K562 (cell line): ENCODE data around the gene ZNF768. TPM values are rescaled to one million over a fixed set of nuclear protein-coding genes. Genes with fewer than 3 reads are reported as not detected.

Source experiments
- ATAC-seq: fragments of 200-7000 bp; cut with Tn5 transposase; 3 replicates; pipeline ENCODE4 v1.9.1; 2020; ENCODE audit warnings: moderate library complexity
- BruUV-seq: library from RNA; stranded (reverse); fragments of 400-500 nt; replicated peaks from 2 replicates; lab custom pipeline; 2021; lab: Mats Ljungman, UMichigan
- CTCF ChIA-PET: fragments of 300-600 bp; formaldehyde crosslinking; extraction: SDS; loops from one replicate; lab custom pipeline; 2021; ENCODE audit warnings: low intra/inter-chr PET ratio; lab: Yijun Ruan, JAX
- POLR2A ChIA-PET: fragments of 300-600, 350-650 bp; sonication (Branson Sonifier 250); formaldehyde crosslinking; extraction: SDS; loops from one replicate; lab custom pipeline; 2021; ENCODE audit warnings: antibody characterized with exemption, inconsistent platforms; lab: Yijun Ruan, JAX
- DNase-seq, 4 experiments: peaks; one replicate each; pipeline versions ENCODE4 v3.0.0 to v3.0.0-alpha.2; 2011 to 2018; ENCODE audit warnings: low spot score in 3 of 4, mixed read lengths in 3 of 4; ENCODE audit errors: extremely low read depth in 1 of 4
- FAIRE-seq: peaks from 2 replicates; lab custom pipeline; 2011; peaks lifted over from hg19 to GRCh38; lab: Jason Lieb, UNC
- H2AFZ ChIP-seq: 2 replicates; pipeline ENCODE4 v1.6.0; 2011; ENCODE audit warnings: low read depth, low read length, control low read depth, inconsistent platforms
- H3K27ac ChIP-seq: fragments of 200-600 bp; 3 replicates; pipeline ENCODE4 v1.8.0; 2011; ENCODE audit warnings: low read depth, mild to moderate bottlenecking, control low read depth, inconsistent platforms, low read length, moderate library complexity, mixed read lengths; ENCODE audit errors: extremely low read depth
- H3K27me3 ChIP-seq, 2 experiments: fragments of 300-600 bp in 1 of 2; 2 replicates in 1 of 2; 3 replicates in 1 of 2; pipeline versions ENCODE4 v1.6.0 to v1.8.0; 2011; ENCODE audit warnings: inconsistent platforms in 2 of 2, low read length in 2 of 2, mild to moderate bottlenecking in 1 of 2, mixed read lengths in 1 of 2, moderate library complexity in 1 of 2; ENCODE audit not compliant: control insufficient read depth in 2 of 2, insufficient read depth in 2 of 2
- H3K36me3 ChIP-seq: fragments of 300-600 bp; 3 replicates; pipeline ENCODE4 v1.8.0; 2011; ENCODE audit warnings: mild to moderate bottlenecking, low read length, inconsistent platforms; ENCODE audit not compliant: control insufficient read depth, insufficient read depth
- H3K4me1 ChIP-seq, 2 experiments: fragments of 200-600 bp in 1 of 2; replicated peaks in 1 of 2; 2 replicates in 1 of 2; 3 replicates in 1 of 2; pipeline versions ENCODE4 v1.5.1 to v1.8.0; 2011; ENCODE audit warnings: inconsistent platforms in 2 of 2, low read length in 2 of 2, mild to moderate bottlenecking in 1 of 2, mixed read lengths in 1 of 2, moderate library complexity in 1 of 2; ENCODE audit not compliant: control insufficient read depth in 2 of 2, insufficient read depth in 2 of 2
- H3K4me2 ChIP-seq: 2 replicates; pipeline ENCODE4 v1.6.1; 2011; ENCODE audit warnings: low read length, control low read depth, inconsistent platforms, mixed read lengths; ENCODE audit not compliant: insufficient read depth
- H3K4me3 ChIP-seq: fragments of 200-600 bp; sonication (generic), shearing (Covaris generic); 2 replicates; pipeline ENCODE4 v1.5.1; 2016; ENCODE audit warnings: control low read depth, inconsistent platforms
- H3K79me2 ChIP-seq: fragments of 200-600 bp; 3 replicates; pipeline ENCODE4 v1.8.0; 2011; ENCODE audit warnings: low read length, inconsistent platforms; ENCODE audit not compliant: control insufficient read depth, insufficient read depth
- H3K9ac ChIP-seq, 2 experiments: 2 replicates each; pipeline versions ENCODE4 v1.6.0 to v1.6.1; 2011; ENCODE audit warnings: low read depth in 2 of 2, low read length in 2 of 2, control low read depth in 1 of 2, inconsistent platforms in 1 of 2, mild to moderate bottlenecking in 1 of 2, mixed read lengths in 1 of 2; ENCODE audit not compliant: insufficient read depth in 1 of 2
- H3K9me1 ChIP-seq: one replicate; pipeline ENCODE4 v1.6.0; 2011; ENCODE audit warnings: inconsistent platforms, mild to moderate bottlenecking, low read length, moderate library complexity; ENCODE audit not compliant: control insufficient read depth, insufficient read depth
- H3K9me3 ChIP-seq: replicated peaks from 2 replicates; pipeline ENCODE4 v1.5.1; 2011; ENCODE audit warnings: low read depth, low read length, inconsistent platforms; ENCODE audit not compliant: control insufficient read depth, insufficient read depth
- H4K20me1 ChIP-seq: replicated peaks from 2 replicates; pipeline ENCODE4 v1.6.1; 2011; ENCODE audit warnings: low read length, inconsistent platforms, mixed read lengths; ENCODE audit not compliant: control insufficient read depth, insufficient read depth
- CBX2 ChIP-seq: fragments of 200-600 bp; sonication (generic); IDR thresholded peaks from one replicate; pipeline ENCODE4 v1.6.1; 2012; ENCODE audit warnings: mild to moderate bottlenecking, low read length, inconsistent platforms; ENCODE audit not compliant: insufficient read depth, poor library complexity, severe bottlenecking
- CHD2 ChIP-seq: IDR thresholded peaks from 2 replicates; pipeline ENCODE4 v1.6.1; 2011; ENCODE audit warnings: low read depth, low read length
- HMG20A ChIP-seq: fragments of 450-650 bp; formaldehyde crosslinking; conservative IDR thresholded peaks from 2 replicates; pipeline ENCODE4 v1.4.0; 2020; ENCODE audit warnings: mild to moderate bottlenecking, mixed read lengths
- KDM4B ChIP-seq, 2 experiments: fragments of 450-650 bp in 1 of 2; sonication (generic) in 1 of 2; IDR thresholded peaks; 2 replicates each; pipeline ENCODE4 v1.6.1; 2016 to 2017; ENCODE audit warnings: borderline replicate concordance in 2 of 2, antibody characterized with exemption in 1 of 2, low read depth in 1 of 2, mild to moderate bottlenecking in 1 of 2
- MCM5 ChIP-seq: fragments of 450-650 bp; IDR thresholded peaks from 2 replicates; pipeline ENCODE4 v1.6.1; 2016; ENCODE audit warnings: low read depth
- PHF8 ChIP-seq: fragments of 200-600 bp; sonication (generic); IDR thresholded peaks from 2 replicates; pipeline ENCODE4 v1.6.1; 2012; ENCODE audit warnings: mixed run types, mild to moderate bottlenecking, inconsistent platforms, low read length, moderate library complexity, borderline replicate concordance
- PPARD ChIP-seq: fragments of 250-450 bp; sonication (Bioruptor Pico); IDR thresholded peaks from 2 replicates; pipeline ENCODE4 v1.8.0; 2022; ENCODE audit warnings: inconsistent platforms, mild to moderate bottlenecking, moderate library complexity
- PURB ChIP-seq: sonication (generic); formaldehyde crosslinking; IDR thresholded peaks from 2 replicates; pipeline ENCODE4 v1.9.0; 2021; ENCODE audit warnings: low read depth, mild to moderate bottlenecking, missing genetic modification reagents
- RBFOX2 ChIP-seq: fragments of 200-400 bp; formaldehyde crosslinking; IDR thresholded peaks from 2 replicates; pipeline ENCODE4 v1.6.1; 2017; ENCODE audit warnings: low read depth, mild to moderate bottlenecking, low read length, moderate library complexity
- SETDB1 ChIP-seq: IDR thresholded peaks from one replicate; pipeline ENCODE4 v1.6.1; 2012; ENCODE audit warnings: low read length, control low read depth, inconsistent platforms
- SMARCC2 ChIP-seq: fragments of 450-650 bp; IDR thresholded peaks from 2 replicates; pipeline ENCODE4 v1.6.1; 2017; ENCODE audit warnings: antibody characterized with exemption, moderate library complexity, mild to moderate bottlenecking, low read depth
- SREBF2 ChIP-seq: sonication (generic); formaldehyde crosslinking; IDR thresholded peaks from 2 replicates; pipeline ENCODE4 v1.4.0; 2020; ENCODE audit warnings: mild to moderate bottlenecking, missing genetic modification reagents
- XRCC3 ChIP-seq: fragments of 450-650 bp; IDR thresholded peaks from 2 replicates; pipeline ENCODE4 v1.6.1; 2017; ENCODE audit warnings: mild to moderate bottlenecking, moderate library complexity
- ZC3H11A ChIP-seq: IDR thresholded peaks from 2 replicates; pipeline ENCODE4 v1.6.1; 2012; ENCODE audit warnings: low read depth, low read length, improper control_type of control experiment
- ZNF274 ChIP-seq: IDR thresholded peaks from 2 replicates; pipeline ENCODE4 v1.6.1; 2011; ENCODE audit warnings: low read depth, mild to moderate bottlenecking, low read length, moderate library complexity, borderline replicate concordance
- WGBS: fragments of 100-300 bp; shearing (Covaris generic); methylation state at CpG from one replicate; pipeline ENCODE4 v1.1.6; 2016; ENCODE audit warnings: low coverage, mixed read lengths; ENCODE audit not compliant: insufficient coverage; ENCODE audit errors: missing lambda C conversion rate; 5-methylcytosine and 5-hydroxymethylcytosine counted together
- in situ Hi-C: fragments of 300-500 bp; cut with MboI; formaldehyde crosslinking; loops from 4 replicates; pipeline ENCODE4 v1.15.0; 2018; ENCODE audit warnings: inconsistent platforms, mixed read lengths
- intact Hi-C: fragments of 100-400 bp; cut with micrococcal nuclease; formaldehyde crosslinking; loops from 2 replicates; pipeline ENCODE4 v1.14.2; 2022
- polyA plus RNA-seq, 8 experiments: library from polyadenylated mRNA; depleted of rRNA in 4 of 8; stranded (reverse) in 5 of 8; unstranded in 3 of 8; fragments of >200 nt; fragmentation: Nextera tagmentation in 2 of 8; fragmentation: Illumina TruSeq in 1 of 8; extraction: Ambion mirVana in 2 of 8; extraction: Trizol in 1 of 8; gene quantifications; 2 replicates each; pipeline versions ENCODE4 v1.2.1 to v1.2.3, GENCODE V29; 2011 to 2014; ENCODE audit warnings: inconsistent platforms in 1 of 8, missing spikeins in 1 of 8
- total RNA-seq, 7 experiments: library from RNA; depleted of rRNA in 6 of 7; stranded (reverse); fragments of >200 nt in 6 of 7; fragmentation: Illumina TruSeq in 2 of 7; extraction: Trizol in 2 of 7; gene quantifications; 2 replicates each; pipeline versions ENCODE4 v1.2.1 to v1.2.3, GENCODE V29; 2011 to 2021; ENCODE audit warnings: low replicate concordance in 1 of 7
- TF ChIP-seq, protein P1 (sequence below): fragments of 250-450 bp; sonication (Bioruptor Pico); IDR thresholded peaks from 2 replicates; pipeline ENCODE4 v1.8.0; 2022; ENCODE audit warnings: moderate library complexity, mild to moderate bottlenecking, inconsistent platforms
- TF ChIP-seq, protein P2 (sequence below), 3 experiments: fragments of 200-800 bp in 1 of 3; sonication (Bioruptor generic) in 1 of 3; sonication (generic) in 1 of 3; formaldehyde crosslinking in 1 of 3; IDR thresholded peaks; 2 replicates each; pipeline versions ENCODE4 v1.6.1 to v1.8.0; 2016 to 2022; ENCODE audit warnings: mild to moderate bottlenecking in 2 of 3, missing compliant biosample characterization in 2 of 3, missing genetic modification characterization in 2 of 3, missing genetic modification reagents in 1 of 3

ZNF768 gene
- total and polyA plus RNA-seq, 9 of the 15 experiments (the other 6 are each of a cell fraction or from before 2014, with no cell fraction given) = 0.13 to 50.7 (median 26.9) TPM

DNA sequence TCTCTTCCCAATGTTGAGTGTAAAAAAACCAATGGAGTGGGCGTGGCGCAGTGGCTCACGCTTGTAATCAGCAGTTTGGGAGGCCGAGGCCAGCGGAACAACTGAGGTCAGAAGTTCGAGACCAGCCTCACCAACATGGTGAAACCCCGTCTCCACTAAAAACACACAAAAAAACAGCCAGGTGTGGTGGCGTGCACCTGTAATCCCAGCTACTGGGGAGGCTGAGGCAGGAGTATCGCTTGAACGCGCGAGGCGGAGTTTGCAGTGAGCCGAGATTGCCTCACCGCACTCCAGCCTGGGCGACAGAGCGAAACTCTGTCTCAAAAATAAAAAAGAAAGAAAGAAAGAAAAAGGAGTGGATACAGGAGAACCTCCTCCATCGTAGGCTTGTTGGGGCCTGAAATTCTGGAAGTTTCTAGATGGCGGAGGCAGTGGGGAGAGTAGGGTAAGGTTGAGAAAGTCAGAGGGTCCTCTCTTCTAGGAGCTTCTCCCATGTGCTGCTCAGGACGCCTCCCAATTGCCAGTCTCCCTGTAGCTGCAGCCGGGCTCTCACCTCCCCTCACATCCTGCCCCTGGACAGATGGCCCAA lies 32.5 kb upstream of the ZNF768 start:
- in situ Hi-C loops (no loop called here), intact Hi-C loops (loop anchor here (1.0 kb wide), 1 partner anchor 26 kb away; the partner anchor contains the start of gene ZNF785)
- peaks cover 14 to 55% of the 10 kb centered on the region in 2 experiments; a peak in 4 of 5 replicates for H3K4me1 ChIP-seq
- ATAC-seq (no peak), FAIRE-seq (no peak), DNase-seq (no peak)
- H4K20me1 ChIP-seq = no peaks in the 10 kb centered on the region
- H3K9ac ChIP-seq = peak overlapping the region; percentile 86 to 91
- peak overlapping the region; percentile 83 for H3K4me2 ChIP-seq
- H3K9me1 ChIP-seq = no peaks in the 10 kb centered on the region
- peaks cover 24% of the 10 kb centered on the region; the same call in 2 of the 3 replicates for H3K36me3 ChIP-seq
- peak overlapping the region; percentile 66 for H3K4me3 ChIP-seq
- 36% methylated on average over 20 of the region's 21 CpGs for WGBS
- peaks cover 25% of the 10 kb centered on the region for H3K79me2 ChIP-seq
- no peaks in the 10 kb centered on the region; the same call in 1 of the 2 replicates for H3K9me3 ChIP-seq
- peak overlapping the region; percentile 89 for H2AFZ ChIP-seq
- H3K27ac ChIP-seq = peak overlapping the region; percentile 94
- H3K27me3 ChIP-seq = no peaks in the 10 kb centered on the region
- POLR2A ChIA-PET = interaction anchor here (0.6 to 4.9 kb wide), 19 partner anchors 10 to 1173 kb away, joined by 3 to 31 read pairs (median 3); partner anchors contain the start of genes DCTPP1, ZNF688, ZNF689 and ZNF747
- TSS peak; percentile 94 for BruUV-seq
- CTCF ChIA-PET = no interaction called here
- no peak for TF ChIP-seq RBFOX2
- no peak for TF ChIP-seq PURB (CRISPR knock-in tag)
- no peak for TF ChIP-seq PHF8
- TF ChIP-seq MCM5 = no peak
- TF ChIP-seq SREBF2 (CRISPR knock-in tag) = 0 out of 2 replicates have a peak, but pooled peaks have one; percentile 37
- TF ChIP-seq ZNF274 = no peak
- no peak for TF ChIP-seq HMG20A (CRISPR knock-in tag)
- no peak for TF ChIP-seq SETDB1
- TF ChIP-seq SMARCC2 = no peak
- no peak for TF ChIP-seq PPARD
- TF ChIP-seq, protein P1, sequence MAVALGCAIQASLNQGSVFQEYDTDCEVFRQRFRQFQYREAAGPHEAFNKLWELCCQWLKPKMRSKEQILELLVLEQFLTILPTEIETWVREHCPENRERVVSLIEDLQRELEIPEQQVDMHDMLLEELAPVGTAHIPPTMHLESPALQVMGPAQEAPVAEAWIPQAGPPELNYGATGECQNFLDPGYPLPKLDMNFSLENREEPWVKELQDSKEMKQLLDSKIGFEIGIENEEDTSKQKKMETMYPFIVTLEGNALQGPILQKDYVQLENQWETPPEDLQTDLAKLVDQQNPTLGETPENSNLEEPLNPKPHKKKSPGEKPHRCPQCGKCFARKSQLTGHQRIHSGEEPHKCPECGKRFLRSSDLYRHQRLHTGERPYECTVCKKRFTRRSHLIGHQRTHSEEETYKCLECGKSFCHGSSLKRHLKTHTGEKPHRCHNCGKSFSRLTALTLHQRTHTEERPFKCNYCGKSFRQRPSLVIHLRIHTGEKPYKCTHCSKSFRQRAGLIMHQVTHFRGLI (CRISPR knock-in tag) = no peak
- TF ChIP-seq, protein P2, sequence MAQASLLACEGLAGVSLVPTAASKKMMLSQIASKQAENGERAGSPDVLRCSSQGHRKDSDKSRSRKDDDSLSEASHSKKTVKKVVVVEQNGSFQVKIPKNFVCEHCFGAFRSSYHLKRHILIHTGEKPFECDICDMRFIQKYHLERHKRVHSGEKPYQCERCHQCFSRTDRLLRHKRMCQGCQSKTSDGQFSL (CRISPR knock-in tag; IDR thresholded peaks at IDR 0.05) = no peak
- TF ChIP-seq, protein P2 (tag; IDR thresholded peaks at IDR 0.05) = no peak
- TF ChIP-seq ZC3H11A = no peak
- TF ChIP-seq KDM4B (IDR thresholded peaks at IDR 0.05; ENCODE audit: borderline replicate concordance in 2 of 2, low read depth in 1 of 2) = no peak
- no peak for TF ChIP-seq CBX2
- no peak for TF ChIP-seq CHD2
- TF ChIP-seq XRCC3 = no peak
